WTC11 (cell line): ENCODE measurements around the gene HPN. TPM values are rescaled to one million over a fixed set of nuclear protein-coding genes. Genes with fewer than 3 reads are reported as not detected.

ENCODE experiments used
- ATAC-seq: fragments of 200-7000 bp; cut with Tn5 transposase; 2 replicates; pipeline ENCODE4 v1.10.0; 2021; ENCODE audit warnings: mild to moderate bottlenecking, moderate library complexity
- CTCF ChIA-PET: fragments of 300-600 bp; sonication (Branson Sonifier 250); formaldehyde crosslinking; loops from one replicate; lab custom pipeline; 2021; ENCODE audit warnings: antibody characterized with exemption; lab: Charles Lee
- POLR2A ChIA-PET: fragments of 350-600 bp; sonication (Branson Sonifier 250); formaldehyde crosslinking; loops from one replicate; lab custom pipeline; 2021; ENCODE audit warnings: antibody characterized with exemption; lab: Charles Lee
- DNase-seq: peaks from one replicate; pipeline ENCODE4 v3.0.0; 2021; ENCODE audit warnings: low spot score
- H3K27ac Mint-ChIP-seq: 2 replicates; pipeline ENCODE4 v1.8.0; 2021; ENCODE audit warnings: mixed read lengths
- H3K27me3 Mint-ChIP-seq: 2 replicates; pipeline ENCODE4 v1.8.0; 2021; ENCODE audit warnings: low read depth, mild to moderate bottlenecking, moderate library complexity, mixed read lengths
- H3K36me3 Mint-ChIP-seq: 2 replicates; pipeline ENCODE4 v1.8.0; 2021; ENCODE audit warnings: mixed read lengths
- H3K4me1 Mint-ChIP-seq: 2 replicates; pipeline ENCODE4 v1.8.0; 2022; ENCODE audit warnings: mixed read lengths
- H3K4me3 Mint-ChIP-seq: 2 replicates; pipeline ENCODE4 v1.8.0; 2021; ENCODE audit warnings: mild to moderate bottlenecking, moderate library complexity, mixed read lengths
- H3K9me3 Mint-ChIP-seq: 2 replicates; pipeline ENCODE4 v1.8.0; 2021; ENCODE audit warnings: mixed read lengths
- FOXJ3 ChIP-seq: sonication (generic); formaldehyde crosslinking; IDR thresholded peaks from 2 replicates; pipeline ENCODE4 v1.9.0; 2021; ENCODE audit warnings: missing genetic modification reagents, mild to moderate bottlenecking, borderline replicate concordance
- GTF2I ChIP-seq: fragments of 250-450 bp; sonication (Bioruptor Pico); conservative IDR thresholded peaks from 2 replicates; pipeline ENCODE4 v1.4.0; 2021; ENCODE audit warnings: mild to moderate bottlenecking
- HMGA2 ChIP-seq: fragments of 250-450 bp; sonication (Bioruptor Pico); IDR thresholded peaks from 2 replicates; pipeline ENCODE4 v1.4.0; 2021; ENCODE audit warnings: mild to moderate bottlenecking, moderate library complexity
- MXD4 ChIP-seq: fragments of 250-450 bp; sonication (Bioruptor Pico); IDR thresholded peaks from 2 replicates; pipeline ENCODE4 v1.8.0; 2021; ENCODE audit warnings: mild to moderate bottlenecking, moderate library complexity, borderline replicate concordance
- NR2C2 ChIP-seq: sonication (generic); formaldehyde crosslinking; IDR thresholded peaks from 2 replicates; pipeline ENCODE4 v1.8.0; 2022; ENCODE audit warnings: mild to moderate bottlenecking, missing genetic modification reagents
- OVOL2 ChIP-seq: fragments of 250-450 bp; sonication (Bioruptor Pico); IDR thresholded peaks from 2 replicates; pipeline ENCODE4 v1.9.0; 2021; ENCODE audit warnings: mild to moderate bottlenecking, borderline replicate concordance
- RELA ChIP-seq: sonication (generic); formaldehyde crosslinking; IDR thresholded peaks from 2 replicates; pipeline ENCODE4 v1.8.1; 2022; ENCODE audit warnings: missing genetic modification reagents, mild to moderate bottlenecking, borderline replicate concordance
- SP1 ChIP-seq: sonication (generic); formaldehyde crosslinking; conservative IDR thresholded peaks from 2 replicates; pipeline ENCODE4 v1.8.1; 2022; ENCODE audit warnings: missing genetic modification reagents
- ZNF219 ChIP-seq: sonication (generic); formaldehyde crosslinking; IDR thresholded peaks from 2 replicates; pipeline ENCODE4 v1.8.0; 2023; ENCODE audit warnings: missing genetic modification reagents, mild to moderate bottlenecking, borderline replicate concordance
- ZNF416 ChIP-seq: fragments of 250-450 bp; sonication (Bioruptor Pico); IDR thresholded peaks from 2 replicates; pipeline ENCODE4 v1.9.0; 2021; ENCODE audit warnings: mild to moderate bottlenecking, inconsistent platforms
- total RNA-seq: library from RNA; stranded (reverse); gene quantifications from 3 replicates; pipeline ENCODE4 v1.2.3, GENCODE V29; 2021
- TF ChIP-seq, protein P1 (sequence below): fragments of 250-450 bp; sonication (Bioruptor Pico); conservative IDR thresholded peaks from 2 replicates; pipeline ENCODE4 v1.9.0; 2021; ENCODE audit warnings: mild to moderate bottlenecking
- TF ChIP-seq, protein P2 (sequence below): sonication (generic); formaldehyde crosslinking; IDR thresholded peaks from 2 replicates; pipeline ENCODE4 v1.8.1; 2023; ENCODE audit warnings: mild to moderate bottlenecking, missing genetic modification reagents
- TF ChIP-seq, protein P3 (sequence below): sonication (generic); formaldehyde crosslinking; IDR thresholded peaks from 2 replicates; pipeline ENCODE4 v1.8.1; 2023; ENCODE audit warnings: mild to moderate bottlenecking, missing genetic modification reagents, moderate library complexity
- TF ChIP-seq, protein P4 (sequence below): sonication (generic); formaldehyde crosslinking; IDR thresholded peaks from 2 replicates; pipeline ENCODE4 v1.8.0; 2023; ENCODE audit warnings: missing genetic modification reagents
- TF ChIP-seq, protein P5 (sequence below): fragments of 200-600 bp; IDR thresholded peaks from 2 replicates; pipeline ENCODE4 v1.8.0; 2022; ENCODE audit warnings: antibody characterized with exemption
- TF ChIP-seq, protein P6 (sequence below): sonication (generic); formaldehyde crosslinking; IDR thresholded peaks from 2 replicates; pipeline ENCODE4 v1.8.1; 2023; ENCODE audit warnings: mild to moderate bottlenecking, missing genetic modification reagents
- TF ChIP-seq, protein P7 (sequence below): fragments of 250-450 bp; sonication (Bioruptor Pico); IDR thresholded peaks from 2 replicates; pipeline ENCODE4 v2.1.2; 2022; ENCODE audit warnings: mild to moderate bottlenecking, moderate library complexity
- TF ChIP-seq, protein P8 (sequence below): fragments of 250-450 bp; sonication (Bioruptor Pico); IDR thresholded peaks from 2 replicates; pipeline ENCODE4 v1.9.0; 2021; ENCODE audit warnings: moderate library complexity, mild to moderate bottlenecking, inconsistent platforms, borderline replicate concordance
- TF ChIP-seq, protein P9 (sequence below): sonication (generic); formaldehyde crosslinking; IDR thresholded peaks from 2 replicates; pipeline ENCODE4 v1.8.1; 2022; ENCODE audit warnings: mild to moderate bottlenecking, missing genetic modification reagents, moderate library complexity, borderline replicate concordance
- TF ChIP-seq, protein P10 (sequence below): sonication (generic); formaldehyde crosslinking; IDR thresholded peaks from 2 replicates; pipeline ENCODE4 v1.8.0; 2022; ENCODE audit warnings: mild to moderate bottlenecking, missing genetic modification reagents

Gene HPN
- total RNA-seq, 1 experiment from 2014 or later, result 20.8 TPM

DNA sequence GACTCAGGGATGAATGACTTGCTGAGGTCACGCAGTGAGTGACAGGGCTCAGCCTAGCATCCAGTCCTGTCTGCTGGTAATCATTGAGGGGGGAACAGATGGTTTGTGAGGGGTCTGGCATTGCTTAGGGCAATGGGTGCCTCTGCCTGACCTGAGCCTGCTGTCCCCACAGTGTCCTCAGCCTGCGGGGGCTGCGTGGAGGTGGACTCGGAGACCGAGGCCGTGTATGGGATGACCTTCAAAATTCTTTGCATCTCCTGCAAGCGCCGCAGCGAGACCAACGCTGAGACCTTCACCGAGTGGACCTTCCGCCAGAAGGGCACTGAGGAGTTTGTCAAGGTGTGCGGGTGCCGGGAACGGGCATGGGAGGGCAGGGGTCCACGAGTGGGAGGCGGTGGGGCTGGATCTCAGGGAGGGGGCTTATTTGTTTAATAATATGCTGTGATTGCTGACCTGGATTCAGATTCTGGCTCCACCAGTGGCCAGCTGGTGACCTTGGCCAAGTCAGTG, 9.1 kb upstream of the HPN start:
- DNase-seq, result no peak
- Mint-ChIP-seq H3K27ac (no peak overlapping the region), H3K4me1 (peaks cover 8% of the 10 kb centered on the region), H3K36me3 (peaks cover 7% of the 10 kb centered on the region; the same call in 1 of the 2 replicates), H3K27me3 (peaks cover 48% of the 10 kb centered on the region), H3K4me3 (no peak overlapping the region), H3K9me3 (no peaks in the 10 kb centered on the region)
- TF ChIP-seq FOXJ3 (CRISPR knock-in tag) (no peak), HMGA2 (CRISPR knock-in tag) (no peak), NR2C2 (CRISPR knock-in tag) (no peak), MXD4 (no peak), GTF2I (CRISPR knock-in tag) (no peak), OVOL2 (CRISPR knock-in tag) (no peak), ZNF219 (CRISPR knock-in tag) (no peak), RELA (CRISPR knock-in tag) (no peak), ZNF416 (no peak), SP1 (no peak)
- TF ChIP-seq, protein P1, sequence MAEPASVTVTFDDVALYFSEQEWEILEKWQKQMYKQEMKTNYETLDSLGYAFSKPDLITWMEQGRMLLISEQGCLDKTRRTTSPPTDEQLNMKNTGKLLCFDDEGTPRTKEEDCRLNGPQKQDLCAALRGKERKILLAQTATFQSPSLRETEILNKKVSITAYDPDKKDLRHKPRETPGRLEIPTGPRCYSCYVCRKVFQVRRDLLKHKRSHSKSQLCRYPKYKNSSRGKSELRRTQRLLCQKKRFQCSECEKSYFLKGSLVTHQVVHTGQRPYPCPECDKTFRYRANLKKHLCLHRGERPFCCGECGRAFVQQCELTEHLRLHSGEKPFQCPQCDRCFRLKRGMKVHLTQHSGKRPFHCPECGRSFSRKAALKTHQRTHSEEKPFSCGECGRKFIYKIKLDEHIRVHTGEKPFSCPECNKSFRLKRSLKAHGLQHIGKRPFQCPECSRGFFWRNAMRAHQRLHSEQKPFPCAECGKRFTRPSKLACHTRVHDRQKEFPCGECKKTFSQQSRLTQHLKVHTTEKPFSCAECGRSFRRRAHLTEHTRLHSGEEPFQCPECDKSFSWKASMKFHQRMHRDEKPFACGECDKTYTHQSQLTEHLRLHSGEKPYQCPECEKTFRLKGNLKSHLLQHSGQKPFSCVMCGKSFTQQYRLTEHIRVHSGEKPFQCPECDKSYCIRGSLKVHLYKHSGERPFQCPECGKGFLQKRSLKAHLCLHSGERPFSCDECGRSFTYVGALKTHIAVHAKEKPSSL, result no peak
- TF ChIP-seq, protein P2, sequence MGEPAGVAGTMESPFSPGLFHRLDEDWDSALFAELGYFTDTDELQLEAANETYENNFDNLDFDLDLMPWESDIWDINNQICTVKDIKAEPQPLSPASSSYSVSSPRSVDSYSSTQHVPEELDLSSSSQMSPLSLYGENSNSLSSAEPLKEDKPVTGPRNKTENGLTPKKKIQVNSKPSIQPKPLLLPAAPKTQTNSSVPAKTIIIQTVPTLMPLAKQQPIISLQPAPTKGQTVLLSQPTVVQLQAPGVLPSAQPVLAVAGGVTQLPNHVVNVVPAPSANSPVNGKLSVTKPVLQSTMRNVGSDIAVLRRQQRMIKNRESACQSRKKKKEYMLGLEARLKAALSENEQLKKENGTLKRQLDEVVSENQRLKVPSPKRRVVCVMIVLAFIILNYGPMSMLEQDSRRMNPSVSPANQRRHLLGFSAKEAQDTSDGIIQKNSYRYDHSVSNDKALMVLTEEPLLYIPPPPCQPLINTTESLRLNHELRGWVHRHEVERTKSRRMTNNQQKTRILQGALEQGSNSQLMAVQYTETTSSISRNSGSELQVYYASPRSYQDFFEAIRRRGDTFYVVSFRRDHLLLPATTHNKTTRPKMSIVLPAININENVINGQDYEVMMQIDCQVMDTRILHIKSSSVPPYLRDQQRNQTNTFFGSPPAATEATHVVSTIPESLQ, result no peak
- TF ChIP-seq, protein P3, sequence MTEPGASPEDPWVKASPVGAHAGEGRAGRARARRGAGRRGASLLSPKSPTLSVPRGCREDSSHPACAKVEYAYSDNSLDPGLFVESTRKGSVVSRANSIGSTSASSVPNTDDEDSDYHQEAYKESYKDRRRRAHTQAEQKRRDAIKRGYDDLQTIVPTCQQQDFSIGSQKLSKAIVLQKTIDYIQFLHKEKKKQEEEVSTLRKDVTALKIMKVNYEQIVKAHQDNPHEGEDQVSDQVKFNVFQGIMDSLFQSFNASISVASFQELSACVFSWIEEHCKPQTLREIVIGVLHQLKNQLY (CRISPR knock-in tag), result no peak
- TF ChIP-seq, protein P4, sequence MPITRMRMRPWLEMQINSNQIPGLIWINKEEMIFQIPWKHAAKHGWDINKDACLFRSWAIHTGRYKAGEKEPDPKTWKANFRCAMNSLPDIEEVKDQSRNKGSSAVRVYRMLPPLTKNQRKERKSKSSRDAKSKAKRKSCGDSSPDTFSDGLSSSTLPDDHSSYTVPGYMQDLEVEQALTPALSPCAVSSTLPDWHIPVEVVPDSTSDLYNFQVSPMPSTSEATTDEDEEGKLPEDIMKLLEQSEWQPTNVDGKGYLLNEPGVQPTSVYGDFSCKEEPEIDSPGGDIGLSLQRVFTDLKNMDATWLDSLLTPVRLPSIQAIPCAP (CRISPR knock-in tag), result no peak
- TF ChIP-seq, protein P5, sequence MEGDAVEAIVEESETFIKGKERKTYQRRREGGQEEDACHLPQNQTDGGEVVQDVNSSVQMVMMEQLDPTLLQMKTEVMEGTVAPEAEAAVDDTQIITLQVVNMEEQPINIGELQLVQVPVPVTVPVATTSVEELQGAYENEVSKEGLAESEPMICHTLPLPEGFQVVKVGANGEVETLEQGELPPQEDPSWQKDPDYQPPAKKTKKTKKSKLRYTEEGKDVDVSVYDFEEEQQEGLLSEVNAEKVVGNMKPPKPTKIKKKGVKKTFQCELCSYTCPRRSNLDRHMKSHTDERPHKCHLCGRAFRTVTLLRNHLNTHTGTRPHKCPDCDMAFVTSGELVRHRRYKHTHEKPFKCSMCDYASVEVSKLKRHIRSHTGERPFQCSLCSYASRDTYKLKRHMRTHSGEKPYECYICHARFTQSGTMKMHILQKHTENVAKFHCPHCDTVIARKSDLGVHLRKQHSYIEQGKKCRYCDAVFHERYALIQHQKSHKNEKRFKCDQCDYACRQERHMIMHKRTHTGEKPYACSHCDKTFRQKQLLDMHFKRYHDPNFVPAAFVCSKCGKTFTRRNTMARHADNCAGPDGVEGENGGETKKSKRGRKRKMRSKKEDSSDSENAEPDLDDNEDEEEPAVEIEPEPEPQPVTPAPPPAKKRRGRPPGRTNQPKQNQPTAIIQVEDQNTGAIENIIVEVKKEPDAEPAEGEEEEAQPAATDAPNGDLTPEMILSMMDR, result no peak
- TF ChIP-seq, protein P6, sequence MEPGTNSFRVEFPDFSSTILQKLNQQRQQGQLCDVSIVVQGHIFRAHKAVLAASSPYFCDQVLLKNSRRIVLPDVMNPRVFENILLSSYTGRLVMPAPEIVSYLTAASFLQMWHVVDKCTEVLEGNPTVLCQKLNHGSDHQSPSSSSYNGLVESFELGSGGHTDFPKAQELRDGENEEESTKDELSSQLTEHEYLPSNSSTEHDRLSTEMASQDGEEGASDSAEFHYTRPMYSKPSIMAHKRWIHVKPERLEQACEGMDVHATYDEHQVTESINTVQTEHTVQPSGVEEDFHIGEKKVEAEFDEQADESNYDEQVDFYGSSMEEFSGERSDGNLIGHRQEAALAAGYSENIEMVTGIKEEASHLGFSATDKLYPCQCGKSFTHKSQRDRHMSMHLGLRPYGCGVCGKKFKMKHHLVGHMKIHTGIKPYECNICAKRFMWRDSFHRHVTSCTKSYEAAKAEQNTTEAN (CRISPR knock-in tag), result no peak
- TF ChIP-seq, protein P7, sequence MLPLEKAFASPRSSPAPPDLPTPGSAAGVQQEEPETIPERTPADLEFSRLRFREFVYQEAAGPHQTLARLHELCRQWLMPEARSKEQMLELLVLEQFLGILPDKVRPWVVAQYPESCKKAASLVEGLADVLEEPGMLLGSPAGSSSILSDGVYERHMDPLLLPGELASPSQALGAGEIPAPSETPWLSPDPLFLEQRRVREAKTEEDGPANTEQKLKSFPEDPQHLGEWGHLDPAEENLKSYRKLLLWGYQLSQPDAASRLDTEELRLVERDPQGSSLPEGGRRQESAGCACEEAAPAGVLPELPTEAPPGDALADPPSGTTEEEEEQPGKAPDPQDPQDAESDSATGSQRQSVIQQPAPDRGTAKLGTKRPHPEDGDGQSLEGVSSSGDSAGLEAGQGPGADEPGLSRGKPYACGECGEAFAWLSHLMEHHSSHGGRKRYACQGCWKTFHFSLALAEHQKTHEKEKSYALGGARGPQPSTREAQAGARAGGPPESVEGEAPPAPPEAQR (CRISPR knock-in tag), result no peak
- TF ChIP-seq, protein P8, sequence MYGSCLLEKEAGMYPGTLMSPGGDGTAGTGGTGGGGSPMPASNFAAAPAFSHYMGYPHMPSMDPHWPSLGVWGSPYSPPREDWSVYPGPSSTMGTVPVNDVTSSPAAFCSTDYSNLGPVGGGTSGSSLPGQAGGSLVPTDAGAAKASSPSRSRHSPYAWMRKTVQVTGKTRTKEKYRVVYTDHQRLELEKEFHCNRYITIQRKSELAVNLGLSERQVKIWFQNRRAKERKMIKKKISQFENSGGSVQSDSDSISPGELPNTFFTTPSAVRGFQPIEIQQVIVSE (CRISPR knock-in tag), result no peak
- TF ChIP-seq, protein P9, sequence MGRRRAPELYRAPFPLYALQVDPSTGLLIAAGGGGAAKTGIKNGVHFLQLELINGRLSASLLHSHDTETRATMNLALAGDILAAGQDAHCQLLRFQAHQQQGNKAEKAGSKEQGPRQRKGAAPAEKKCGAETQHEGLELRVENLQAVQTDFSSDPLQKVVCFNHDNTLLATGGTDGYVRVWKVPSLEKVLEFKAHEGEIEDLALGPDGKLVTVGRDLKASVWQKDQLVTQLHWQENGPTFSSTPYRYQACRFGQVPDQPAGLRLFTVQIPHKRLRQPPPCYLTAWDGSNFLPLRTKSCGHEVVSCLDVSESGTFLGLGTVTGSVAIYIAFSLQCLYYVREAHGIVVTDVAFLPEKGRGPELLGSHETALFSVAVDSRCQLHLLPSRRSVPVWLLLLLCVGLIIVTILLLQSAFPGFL (CRISPR knock-in tag), result no peak
- TF ChIP-seq, protein P10, sequence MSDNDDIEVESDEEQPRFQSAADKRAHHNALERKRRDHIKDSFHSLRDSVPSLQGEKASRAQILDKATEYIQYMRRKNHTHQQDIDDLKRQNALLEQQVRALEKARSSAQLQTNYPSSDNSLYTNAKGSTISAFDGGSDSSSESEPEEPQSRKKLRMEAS (CRISPR knock-in tag), result no peak
- POLR2A ChIA-PET, result interaction anchor here (0.7 kb wide), 1 partner anchor 12 kb away, joined by 6 read pairs; no protein-coding TSS in a partner anchor
- no peak for ATAC-seq
- CTCF ChIA-PET, result interaction anchor here (2.1 to 2.7 kb wide), 2 partner anchors 12 to 23 kb away, joined by 7 to 14 read pairs; no protein-coding TSS in a partner anchor
